GM21717 (cell line): ENCODE measurements around the gene CELSR2.

Experiments used
- ATAC-seq: cut with Tn5 transposase; IDR thresholded peaks from one replicate; pipeline ENCODE4 v1.9.1; 2021; ENCODE audit warnings: mild to moderate bottlenecking, moderate library complexity; ENCODE audit not compliant: unreplicated experiment

Gene CELSR2

DNA sequence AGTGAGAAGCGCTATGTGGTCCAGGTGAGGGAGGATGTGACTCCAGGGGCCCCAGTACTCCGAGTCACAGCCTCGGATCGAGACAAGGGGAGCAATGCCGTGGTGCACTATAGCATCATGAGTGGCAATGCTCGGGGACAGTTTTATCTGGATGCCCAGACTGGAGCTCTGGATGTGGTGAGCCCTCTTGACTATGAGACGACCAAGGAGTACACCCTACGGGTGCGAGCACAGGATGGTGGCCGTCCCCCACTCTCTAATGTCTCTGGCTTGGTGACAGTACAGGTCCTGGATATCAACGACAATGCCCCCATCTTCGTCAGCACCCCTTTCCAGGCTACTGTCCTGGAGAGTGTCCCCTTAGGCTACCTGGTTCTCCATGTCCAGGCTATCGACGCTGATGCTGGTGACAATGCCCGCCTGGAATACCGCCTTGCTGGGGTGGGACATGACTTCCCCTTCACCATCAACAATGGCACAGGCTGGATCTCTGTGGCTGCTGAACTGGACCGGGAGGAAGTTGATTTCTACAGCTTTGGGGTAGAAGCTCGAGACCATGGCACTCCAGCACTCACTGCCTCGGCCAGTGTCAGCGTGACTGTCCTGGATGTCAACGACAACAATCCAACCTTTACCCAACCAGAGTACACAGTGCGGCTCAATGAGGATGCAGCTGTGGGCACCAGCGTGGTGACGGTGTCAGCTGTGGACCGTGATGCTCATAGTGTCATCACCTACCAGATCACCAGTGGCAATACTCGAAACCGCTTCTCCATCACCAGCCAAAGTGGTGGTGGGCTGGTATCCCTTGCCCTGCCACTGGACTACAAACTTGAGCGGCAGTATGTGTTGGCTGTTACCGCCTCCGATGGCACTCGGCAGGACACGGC is 2.2 kb downstream of the CELSR2 start:
- no peak for ATAC-seq

DNA sequence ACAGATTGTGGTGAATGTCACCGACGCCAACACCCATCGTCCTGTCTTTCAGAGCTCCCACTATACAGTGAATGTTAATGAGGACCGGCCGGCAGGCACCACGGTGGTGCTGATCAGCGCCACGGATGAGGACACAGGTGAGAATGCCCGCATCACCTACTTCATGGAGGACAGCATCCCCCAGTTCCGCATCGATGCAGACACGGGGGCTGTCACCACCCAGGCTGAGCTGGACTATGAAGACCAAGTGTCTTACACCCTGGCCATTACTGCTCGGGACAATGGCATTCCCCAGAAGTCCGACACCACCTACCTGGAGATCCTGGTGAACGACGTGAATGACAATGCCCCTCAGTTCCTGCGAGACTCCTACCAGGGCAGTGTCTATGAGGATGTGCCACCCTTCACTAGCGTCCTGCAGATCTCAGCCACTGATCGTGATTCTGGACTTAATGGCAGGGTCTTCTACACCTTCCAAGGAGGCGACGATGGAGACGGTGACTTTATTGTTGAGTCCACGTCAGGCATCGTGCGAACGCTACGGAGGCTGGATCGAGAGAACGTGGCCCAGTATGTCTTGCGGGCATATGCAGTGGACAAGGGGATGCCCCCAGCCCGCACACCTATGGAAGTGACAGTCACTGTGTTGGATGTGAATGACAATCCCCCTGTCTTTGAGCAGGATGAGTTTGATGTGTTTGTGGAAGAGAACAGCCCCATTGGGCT is 3.0 kb downstream of the CELSR2 start:
- no peak for ATAC-seq

- ATAC-seq: no peak
These were observed 3.8 kb downstream of the CELSR2 start for GRCh38 chr1:109252893-109253802.

DNA sequence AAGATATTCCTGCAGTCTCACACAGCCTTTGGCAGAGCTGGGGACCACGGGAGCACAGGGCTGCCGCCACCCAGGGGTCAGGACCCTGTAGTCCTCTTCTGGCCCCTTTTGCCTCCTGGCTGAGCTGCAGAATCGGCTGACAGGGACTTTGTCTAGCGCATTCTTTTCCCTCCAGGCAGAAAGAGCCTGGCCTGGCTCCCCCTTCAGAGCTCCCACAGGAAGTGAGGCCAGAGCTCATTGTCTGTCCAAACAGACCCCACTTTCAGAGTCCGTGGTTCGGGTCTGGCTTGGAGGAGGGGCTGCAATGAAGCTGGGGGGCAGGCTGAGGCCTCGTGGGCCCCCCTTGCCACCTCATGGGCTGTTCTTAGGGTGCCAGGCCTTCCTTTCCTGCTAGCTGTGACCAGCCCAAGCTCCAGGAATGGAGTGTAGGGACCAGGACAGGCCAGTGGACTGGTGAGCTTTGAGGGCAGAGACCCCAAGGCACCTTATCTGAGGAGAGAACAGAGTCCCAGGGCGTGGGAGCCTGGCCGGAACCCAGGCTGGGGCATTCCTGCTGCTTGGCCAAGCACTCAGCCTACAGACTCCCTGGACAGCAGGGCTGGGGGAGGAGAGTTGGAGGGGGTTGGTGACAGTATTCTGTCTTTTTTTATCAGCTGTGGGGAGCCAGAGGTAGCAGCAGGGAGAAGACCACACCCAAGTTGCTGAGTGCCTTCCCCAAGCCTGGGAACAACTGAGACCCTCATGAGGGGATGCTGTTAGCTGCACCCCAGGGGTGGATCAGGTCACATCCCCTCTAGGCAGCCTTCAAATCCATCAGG is 4.7 kb downstream of the CELSR2 start:
- ATAC-seq: no peak

DNA sequence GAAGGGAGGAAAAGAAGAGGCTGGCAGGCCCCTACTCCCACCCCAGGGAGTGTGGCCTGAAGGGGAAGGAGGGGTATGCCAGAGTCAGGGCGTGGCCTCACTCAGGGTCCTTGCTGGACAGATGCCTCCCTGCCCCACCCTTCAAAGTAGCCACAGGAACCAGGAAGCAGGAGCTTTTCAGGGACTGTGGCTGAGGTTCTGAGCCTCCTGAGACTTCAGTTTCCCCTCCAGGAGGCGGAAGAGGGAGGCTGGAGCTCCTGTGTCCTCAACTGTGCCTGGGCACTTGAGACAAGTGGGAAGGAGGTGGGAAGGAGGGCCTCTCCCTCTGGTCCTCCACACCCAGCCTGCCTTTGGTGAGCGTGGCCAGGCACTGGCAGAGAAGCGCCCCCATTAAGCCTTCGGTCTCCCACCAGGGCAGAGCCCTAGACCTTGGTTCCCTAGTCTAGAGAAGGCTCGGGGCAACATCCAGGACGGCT is 5.3 kb downstream of the CELSR2 start:
- no peak for ATAC-seq

- ATAC-seq: no peak
These were observed 5.8 kb downstream of the CELSR2 start for GRCh38 chr1:109255097-109255651.

DNA sequence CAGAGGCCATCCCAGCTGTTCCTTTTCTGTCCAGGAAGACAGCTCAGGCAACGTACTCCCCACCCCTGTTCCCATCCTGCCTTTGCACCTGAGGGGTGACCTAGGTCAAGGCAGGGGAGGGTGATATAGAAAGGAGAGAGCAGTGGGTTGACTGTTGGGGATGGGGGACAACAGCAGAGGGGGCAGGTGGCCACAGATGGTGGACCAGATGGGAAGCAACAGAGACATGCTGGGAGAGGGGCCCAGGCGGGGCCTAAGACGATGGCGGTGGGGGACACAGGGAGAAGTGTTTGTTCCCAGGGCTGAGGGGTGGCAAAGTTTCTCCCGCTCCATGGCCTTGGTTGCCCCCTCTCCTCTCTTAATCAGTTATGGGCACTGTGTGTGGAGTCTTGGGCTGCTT is 6.3 kb downstream of the CELSR2 start:
- ATAC-seq: no peak

GRCh38 chr1:109256085-109256484 is 6.7 kb downstream of the CELSR2 start:
- ATAC-seq: no peak

GRCh38 chr1:109256971-109257681 is 7.8 kb downstream of the CELSR2 start:
- no peak for ATAC-seq

- no peak for ATAC-seq
These were observed 8.5 kb downstream of the CELSR2 start for GRCh38 chr1:109257682-109258421.

DNA sequence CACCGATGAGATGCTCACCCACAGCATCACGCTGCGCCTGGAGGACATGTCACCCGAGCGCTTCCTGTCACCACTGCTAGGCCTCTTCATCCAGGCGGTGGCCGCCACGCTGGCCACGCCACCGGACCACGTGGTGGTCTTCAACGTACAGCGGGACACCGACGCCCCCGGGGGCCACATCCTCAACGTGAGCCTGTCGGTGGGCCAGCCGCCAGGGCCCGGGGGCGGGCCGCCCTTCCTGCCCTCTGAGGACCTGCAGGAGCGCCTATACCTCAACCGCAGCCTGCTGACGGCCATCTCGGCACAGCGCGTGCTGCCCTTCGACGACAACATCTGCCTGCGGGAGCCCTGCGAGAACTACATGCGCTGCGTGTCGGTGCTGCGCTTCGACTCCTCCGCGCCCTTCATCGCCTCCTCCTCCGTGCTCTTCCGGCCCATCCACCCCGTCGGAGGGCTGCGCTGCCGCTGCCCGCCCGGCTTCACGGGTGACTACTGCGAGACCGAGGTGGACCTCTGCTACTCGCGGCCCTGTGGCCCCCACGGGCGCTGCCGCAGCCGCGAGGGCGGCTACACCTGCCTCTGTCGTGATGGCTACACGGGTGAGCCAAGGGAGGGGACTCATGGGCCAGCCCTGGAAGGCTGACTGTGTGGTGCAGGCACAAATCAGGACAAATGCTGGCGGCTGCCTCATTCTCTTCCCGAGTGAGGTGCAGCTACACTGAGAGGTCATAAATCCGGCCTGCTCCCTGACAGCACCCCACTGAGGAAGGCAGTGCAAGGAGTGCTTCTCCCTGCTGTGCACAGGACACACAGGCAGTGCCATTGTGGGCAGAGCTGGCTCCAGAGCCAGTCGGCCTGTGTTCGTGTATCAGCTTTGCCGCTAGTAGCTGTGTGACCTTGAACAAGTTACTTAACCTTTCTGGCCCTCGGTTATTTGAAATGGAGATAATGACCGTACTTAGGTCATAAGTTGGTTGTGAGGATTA is 9.4 kb downstream of the CELSR2 start:
- no peak for ATAC-seq

DNA sequence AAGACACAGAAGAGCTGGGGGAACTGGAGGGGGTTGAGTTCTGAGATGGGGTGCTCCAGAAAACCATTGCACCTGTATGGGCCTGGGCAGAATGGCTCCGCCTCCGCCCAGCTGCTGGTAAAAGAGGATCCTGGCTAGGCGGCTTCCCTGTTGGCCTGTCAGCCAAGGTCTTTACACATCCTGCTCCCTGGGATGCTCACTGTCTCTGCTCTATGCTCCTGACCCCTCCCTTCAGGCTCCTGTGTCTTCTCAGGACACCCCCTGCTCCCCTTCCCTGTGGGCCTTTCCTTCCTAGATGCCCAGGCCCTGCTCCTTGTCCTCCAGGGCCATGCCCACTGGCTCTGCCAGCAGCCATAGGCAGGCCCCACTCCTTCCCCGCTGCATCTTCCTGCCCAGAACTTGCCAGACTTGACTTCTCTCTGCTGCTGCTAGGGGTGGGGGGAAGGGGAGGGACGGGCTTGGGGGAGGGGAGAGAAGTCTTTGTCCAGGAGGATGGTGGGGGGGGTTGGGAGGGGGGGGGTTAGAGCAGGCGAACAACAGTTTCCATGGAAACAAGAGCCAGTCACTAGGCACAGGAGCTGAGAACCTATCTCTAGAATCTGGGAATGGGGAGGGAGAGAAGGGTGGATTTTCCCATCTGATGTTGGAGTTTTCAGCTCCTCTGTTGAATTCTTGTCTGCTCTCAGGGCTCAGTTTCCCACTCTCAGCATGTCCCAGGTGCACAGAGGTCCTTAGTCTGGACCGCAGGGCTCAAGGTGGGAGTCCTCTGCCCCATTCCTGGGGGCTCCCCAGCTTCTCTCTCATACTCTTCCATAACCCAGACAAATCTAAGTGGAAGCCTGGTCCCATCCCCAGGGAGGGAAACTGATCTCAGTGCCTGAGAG is 10.6 kb downstream of the CELSR2 start:
- ATAC-seq: no peak

- no peak for ATAC-seq
These were observed 11.7 kb downstream of the CELSR2 start for GRCh38 chr1:109261006-109261405.

GRCh38 chr1:109261578-109261977 is 12.2 kb downstream of the CELSR2 start:
- ATAC-seq: no peak

- no peak for ATAC-seq
These were observed 13.1 kb downstream of the CELSR2 start for GRCh38 chr1:109262231-109263055.

DNA sequence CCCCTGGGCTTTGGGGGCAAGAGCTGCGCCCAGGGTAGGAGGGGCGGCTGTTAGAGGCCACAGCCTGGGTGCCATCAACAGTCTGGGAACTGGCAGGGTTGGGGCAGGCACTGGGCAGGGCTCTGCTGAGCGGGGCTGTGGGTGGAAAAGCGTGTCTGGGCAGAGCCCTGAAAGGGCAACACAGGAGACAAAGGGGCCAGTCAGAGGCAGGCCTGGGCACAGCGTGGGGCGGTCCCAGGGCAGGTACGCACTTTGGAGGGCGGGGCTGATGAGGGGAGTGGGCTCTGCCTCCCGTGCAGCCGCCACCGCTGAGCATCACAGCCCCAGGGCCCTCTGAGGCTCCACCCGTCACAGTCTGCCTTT is 13.9 kb downstream of the CELSR2 start:
- ATAC-seq: no peak
